Esophagus muscularis mucosa (tissue), 4 donors: ENCODE measurements around the gene MAGI3.

ENCODE experiments used
- CTCF ChIP-seq, 3 experiments: fragments of 200-600 bp in 2 of 3; fragments of 450-650 bp in 1 of 3; sonication (generic) in 2 of 3; IDR thresholded peaks; one replicate each; pipeline ENCODE4 v1.5.1; 2017 to 2019; ENCODE audit warnings: antibody characterized with exemption in 3 of 3, mild to moderate bottlenecking in 2 of 3, moderate library complexity in 1 of 3
- EP300 ChIP-seq: sonication (generic); formaldehyde crosslinking; IDR thresholded peaks from one replicate; pipeline ENCODE4 v1.6.1; 2017; ENCODE audit warnings: antibody characterized with exemption
- POLR2A ChIP-seq: fragments of 450-650 bp; IDR thresholded peaks from one replicate; pipeline ENCODE4 v1.6.1; 2017; ENCODE audit warnings: antibody characterized with exemption, moderate library complexity, mild to moderate bottlenecking, low read depth
- POLR2AphosphoS5 ChIP-seq, 2 donors: sonication (generic); formaldehyde crosslinking; IDR thresholded peaks; one replicate each; pipeline ENCODE4 v1.6.1; 2017; ENCODE audit warnings: antibody characterized with exemption in 2 of 2

GRCh38 chr1:113701429-113701828 lies 311.1 kb downstream of the MAGI3 start:
- no peak for TF ChIP-seq CTCF (IDR thresholded peaks at IDR 0.05)
- no peak for TF ChIP-seq POLR2A
- no peak for TF ChIP-seq EP300
- no peak for TF ChIP-seq POLR2AphosphoS5 (IDR thresholded peaks at IDR 0.05)
